ENCODE measurements around the gene IMMT.
"Not testable (repeated sequence)": the region's sequence is repeated elsewhere in the genome, so short reads cannot be mapped to it uniquely, and the experiment has no call there.

Gene IMMT

DNA sequence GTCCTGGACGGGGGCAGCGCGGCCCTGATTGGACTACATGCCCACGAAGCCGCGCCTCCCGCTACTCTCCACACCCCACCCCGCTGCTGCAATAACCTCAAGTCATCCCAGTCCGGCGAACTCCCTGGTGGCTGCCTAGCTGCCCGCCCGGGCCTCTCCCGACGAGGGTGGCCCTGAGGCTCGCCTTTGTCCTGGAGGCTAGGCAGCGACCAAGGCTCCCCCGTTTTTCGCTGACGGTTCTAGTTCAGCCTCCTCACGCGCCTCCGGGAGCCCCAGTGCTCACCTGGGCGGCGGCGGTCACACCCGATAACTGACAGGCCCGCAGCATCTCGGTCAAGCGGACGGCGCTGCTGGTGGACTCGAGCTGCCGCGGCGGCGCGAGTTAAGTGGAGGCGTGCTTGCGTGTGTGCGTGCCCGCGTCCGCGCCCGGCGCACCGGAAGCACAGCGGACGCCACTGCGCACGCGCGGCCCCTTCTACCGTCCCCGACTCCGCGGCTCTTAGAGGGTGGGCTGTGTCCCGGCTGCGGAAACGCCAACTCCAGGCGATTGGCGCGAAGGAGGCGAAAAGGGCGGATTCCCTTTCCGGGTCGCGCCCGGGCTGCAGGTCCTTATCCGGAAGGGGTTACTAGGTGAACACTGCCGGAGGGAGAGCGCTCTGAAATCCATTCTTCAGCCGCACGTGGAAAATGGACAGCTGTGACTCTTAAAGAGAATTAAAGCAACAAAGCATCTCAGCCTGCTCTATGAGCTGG, at the start of gene IMMT:
Gene IMMT, minus strand, starts transcription at position 408 of the 753 bp plus-strand sequence. Its CDS starts 80 bp downstream, at position 328.
- in situ Hi-C loops (cut with MboI; ENCODE audit: low sequenced_read_pairs): no loop called here

DNA sequence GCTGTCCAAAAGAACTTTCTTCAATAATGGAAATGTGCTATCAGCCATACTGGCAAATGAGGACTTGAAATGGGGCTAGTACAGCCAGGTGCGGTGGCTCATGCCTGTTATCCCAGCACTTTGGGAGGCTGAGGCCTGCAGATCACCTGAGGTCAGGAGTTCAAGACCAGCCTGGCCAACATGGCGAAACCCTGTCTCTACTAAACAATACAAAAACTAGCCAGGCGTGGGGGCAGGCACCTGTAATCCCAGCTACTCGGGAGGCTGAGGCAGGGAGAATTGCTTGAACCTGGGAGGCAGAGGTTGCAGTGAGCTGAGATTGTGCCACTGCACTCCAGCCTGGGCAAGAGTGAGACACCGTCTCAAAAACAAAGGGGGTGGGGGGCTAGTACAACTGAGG, 49.5 kb upstream of the IMMT start:
- in situ Hi-C loops (cut with MboI; ENCODE audit: low sequenced_read_pairs): not testable (repeated sequence)

DNA sequence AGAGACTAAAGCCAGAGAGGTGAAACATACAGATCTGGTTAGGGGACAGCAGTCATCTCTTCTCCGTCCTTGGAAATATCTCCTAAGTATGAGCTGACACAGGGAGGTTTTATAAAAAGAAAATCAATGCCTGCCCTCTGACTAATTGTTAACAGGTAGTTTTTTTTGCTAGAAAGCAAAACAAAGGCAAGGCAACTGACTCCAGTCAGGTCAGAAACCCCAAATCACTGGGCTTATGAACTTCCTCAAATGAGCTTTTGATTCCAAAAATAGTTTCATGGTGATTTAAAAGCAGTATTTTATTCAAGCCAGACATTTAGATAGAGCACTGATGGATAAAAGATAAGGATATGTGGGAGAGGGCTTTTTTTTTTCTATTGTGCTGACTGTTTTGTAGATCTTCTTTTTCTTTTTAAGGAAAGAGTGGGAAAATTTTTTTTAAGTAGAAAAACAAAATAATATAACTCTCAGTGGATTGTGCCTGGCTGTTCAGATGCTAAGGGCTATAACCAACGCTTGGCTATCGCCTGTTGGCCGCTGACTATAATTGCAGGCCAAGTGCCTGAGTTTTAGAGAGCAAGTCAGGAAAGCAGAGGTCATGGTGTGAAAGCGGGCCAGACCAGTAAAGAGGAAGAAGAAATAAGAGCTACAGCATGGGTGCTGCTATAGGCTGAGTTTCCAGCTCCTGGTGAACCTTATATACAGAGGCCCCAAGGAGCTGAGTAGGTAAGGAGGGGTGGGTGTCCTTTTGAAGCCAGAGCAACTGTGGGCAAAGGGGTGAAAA, 48.9 kb upstream of the IMMT start:
- in situ Hi-C loops (cut with MboI; ENCODE audit: low sequenced_read_pairs): no loop called here

DNA sequence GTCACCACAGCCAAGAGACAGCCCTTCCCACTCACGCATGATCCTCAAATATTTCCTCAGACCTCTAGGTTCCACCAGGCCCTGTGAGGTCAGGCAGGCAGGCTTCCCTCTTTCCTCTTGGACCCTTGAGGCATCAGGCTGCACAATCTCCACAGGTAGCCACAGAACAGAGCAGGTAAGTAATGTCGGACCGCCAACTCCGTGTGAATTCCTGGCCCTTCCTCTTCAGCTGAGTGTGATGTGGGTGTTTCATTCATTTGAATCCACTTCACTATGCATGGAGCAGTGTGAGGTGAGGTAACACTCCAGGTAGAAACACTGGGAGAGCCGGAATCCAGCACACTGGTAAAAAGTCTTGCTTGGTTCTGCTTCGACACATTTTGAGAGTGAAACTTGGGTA, 48.0 kb upstream of the IMMT start:
- in situ Hi-C loops (cut with MboI; ENCODE audit: low sequenced_read_pairs): no loop called here

DNA sequence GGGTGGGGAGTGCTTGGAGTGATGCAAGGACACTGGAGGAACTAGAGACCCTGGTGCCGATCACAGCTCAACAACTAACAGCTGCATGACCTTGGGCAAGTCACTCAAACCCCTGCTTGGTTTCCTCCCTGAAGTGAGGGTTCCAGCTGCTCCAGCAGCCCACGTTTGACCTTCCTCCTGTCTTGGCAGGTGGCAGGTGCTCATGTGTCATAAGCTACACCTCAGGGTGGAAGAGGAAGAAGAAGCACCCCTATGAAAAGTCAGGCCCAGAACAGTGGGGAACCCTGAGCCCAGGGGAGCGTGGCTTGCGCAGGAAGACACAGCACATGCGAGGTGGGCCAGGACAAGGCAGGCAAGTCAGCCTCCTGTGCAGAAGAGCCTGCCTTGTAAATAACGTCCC, 46.3 kb upstream of the IMMT start:
- in situ Hi-C loops (cut with MboI; ENCODE audit: low sequenced_read_pairs): no loop called here

DNA sequence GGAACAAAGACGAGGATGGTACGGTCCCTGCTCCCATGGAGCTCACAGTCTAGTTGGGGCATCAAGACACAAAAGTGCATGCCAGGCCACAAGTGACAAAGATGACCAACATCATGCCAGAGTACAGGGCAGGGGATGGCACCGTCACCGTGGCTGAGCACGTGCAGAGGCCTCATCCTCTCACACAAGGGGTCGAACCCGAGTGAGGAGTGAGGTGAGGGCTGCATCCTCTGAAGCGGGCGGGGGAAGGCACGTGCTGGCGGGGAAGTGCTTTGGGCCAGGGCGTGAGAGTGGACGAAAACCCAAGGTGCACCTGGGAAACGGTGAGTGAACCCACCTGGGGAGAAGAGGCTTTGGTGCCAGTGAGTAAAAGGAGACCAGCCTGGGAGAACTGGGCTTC, 45.0 kb upstream of the IMMT start:
- in situ Hi-C loops (cut with MboI; ENCODE audit: low sequenced_read_pairs): no loop called here

DNA sequence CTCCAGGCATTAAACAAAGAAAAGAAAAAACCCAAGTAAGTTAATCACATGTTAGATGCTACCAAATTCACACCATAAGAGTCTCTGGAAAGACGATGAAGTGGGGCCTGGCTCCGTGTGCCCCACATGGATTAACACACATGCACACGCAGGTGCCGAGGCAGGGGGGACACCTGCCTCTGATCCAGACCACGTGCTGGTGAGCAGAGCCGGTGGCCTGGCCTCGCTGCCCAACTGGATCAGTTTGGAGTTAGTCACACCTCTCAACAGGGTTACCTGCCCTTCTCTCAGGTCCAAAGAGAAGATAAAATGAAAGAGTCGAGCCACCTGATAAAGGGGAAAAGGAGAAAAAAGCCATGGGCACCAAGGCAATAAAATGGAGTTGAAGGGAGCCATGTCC, 44.5 kb upstream of the IMMT start:
- in situ Hi-C loops (cut with MboI; ENCODE audit: low sequenced_read_pairs): no loop called here

DNA sequence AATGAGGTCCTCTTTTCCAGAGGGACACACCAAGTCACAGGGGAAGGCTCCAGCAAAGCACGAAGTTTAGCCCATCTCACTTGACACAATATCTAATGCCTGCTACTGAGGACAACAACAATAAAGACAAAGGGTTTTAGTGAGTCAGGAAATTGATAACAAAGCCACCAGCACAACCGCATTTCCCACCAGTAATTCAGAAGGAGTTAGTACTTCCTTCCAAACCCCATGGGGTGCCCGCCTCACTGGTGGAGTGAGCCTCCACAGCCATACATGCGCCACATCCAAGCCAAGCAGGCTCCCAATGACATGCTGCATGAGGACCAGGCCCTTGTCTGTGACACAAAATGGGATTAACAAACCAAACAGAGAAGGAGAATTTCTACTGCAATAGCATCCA, 44.1 kb upstream of the IMMT start:
- in situ Hi-C loops (cut with MboI; ENCODE audit: low sequenced_read_pairs): no loop called here

DNA sequence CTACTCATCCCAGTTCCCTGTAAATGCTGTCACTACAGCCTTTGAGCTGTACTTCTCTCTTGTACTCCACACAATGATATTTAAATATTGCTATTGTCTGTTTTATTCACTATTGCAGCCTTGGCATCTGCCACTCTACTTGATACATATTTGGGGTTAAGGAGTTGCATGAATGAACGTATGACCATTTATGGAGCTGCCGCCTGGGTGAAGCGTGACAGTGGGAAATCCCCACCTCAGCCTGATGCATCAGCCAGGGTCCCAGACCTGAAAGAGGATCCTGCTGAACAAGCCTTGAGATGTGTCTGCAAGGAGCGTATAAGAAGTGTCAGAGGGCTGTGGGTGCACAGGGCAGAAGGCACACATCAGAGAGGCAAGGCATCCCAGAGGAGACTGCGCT, 43.1 kb upstream of the IMMT start:
- in situ Hi-C loops (cut with MboI; ENCODE audit: low sequenced_read_pairs): no loop called here

DNA sequence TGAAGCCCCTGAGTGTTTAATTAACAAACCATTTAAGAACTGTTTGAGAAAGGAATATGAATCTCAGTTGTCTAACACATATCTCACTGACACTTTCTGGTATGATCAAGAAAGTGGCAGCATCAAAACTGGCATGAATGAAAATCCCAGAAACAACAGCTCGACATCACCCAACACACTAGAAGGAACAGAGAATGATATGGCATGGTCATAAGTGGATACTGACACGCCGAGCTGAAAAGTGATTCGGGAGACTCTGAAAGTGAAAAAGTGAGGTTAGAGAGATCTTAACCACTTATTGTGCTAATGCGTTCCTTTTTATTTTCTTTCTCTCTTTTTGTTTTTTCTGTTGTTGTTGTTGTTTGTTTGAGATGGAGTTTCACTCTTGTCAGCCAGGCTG, 41.9 kb upstream of the IMMT start:
- in situ Hi-C loops (cut with MboI; ENCODE audit: low sequenced_read_pairs): no loop called here

DNA sequence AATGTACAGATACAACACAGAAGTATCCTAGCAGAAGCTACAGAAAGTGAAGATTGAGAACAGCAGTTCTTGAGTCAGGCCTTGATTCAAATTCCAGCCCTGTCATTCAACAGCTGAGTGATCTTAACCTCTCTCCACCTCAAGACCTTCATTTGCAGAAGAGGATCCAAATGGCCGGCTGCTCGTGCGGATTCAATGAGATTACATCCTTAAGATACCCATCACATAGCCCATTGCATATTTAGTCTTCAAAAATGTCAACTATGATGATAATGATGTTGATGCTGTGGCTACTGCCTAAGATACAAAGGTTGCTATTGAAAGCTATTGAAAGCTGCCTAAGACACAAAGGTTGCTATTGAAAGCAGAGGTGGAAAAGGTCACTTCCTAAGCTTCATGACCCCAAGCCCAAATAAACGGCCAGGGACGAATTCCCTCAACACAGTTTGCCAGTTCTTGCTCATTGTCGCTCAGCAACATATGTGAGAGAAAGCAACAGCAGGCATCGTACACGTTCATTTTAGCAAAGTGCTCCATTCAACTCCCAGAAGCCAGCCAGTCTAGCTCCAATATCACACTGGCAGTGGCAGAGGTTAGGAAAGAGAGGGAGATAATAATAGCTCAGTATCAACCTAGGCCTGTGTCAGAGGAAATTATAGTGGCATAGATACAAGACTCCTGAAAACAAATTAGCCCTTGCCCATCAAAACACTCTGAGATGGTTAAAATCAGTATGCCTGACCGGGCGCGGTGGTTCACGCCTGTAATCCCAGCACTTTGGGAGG, 40.1 kb upstream of the IMMT start:
- in situ Hi-C loops (cut with MboI; ENCODE audit: low sequenced_read_pairs): no loop called here

DNA sequence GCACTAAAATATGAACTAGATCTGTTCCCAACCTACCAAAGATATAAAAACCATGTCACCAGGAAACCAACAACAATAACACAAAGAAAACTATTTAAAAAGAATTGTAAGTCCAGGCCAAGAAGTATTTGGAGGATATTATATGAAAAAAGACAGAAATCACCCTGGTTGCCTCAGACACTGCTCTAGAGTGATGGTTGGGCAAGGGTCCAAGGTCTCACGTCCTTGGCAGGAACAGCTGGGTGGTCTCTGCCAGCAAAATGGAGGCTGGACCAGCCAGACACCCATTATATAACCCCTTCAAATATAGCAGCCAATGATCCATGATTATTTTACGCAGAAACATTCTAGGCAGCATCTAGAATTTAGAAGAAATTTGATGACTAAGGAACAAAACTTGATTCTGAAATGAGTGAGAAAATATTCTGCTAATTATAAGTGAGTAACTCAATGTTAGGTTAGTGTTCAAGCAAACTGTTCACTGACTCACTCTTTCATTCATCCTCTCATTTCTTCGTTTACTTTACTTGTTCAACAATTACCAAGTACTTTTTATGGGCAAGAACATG, 39.4 kb upstream of the IMMT start:
- in situ Hi-C loops (cut with MboI; ENCODE audit: low sequenced_read_pairs): no loop called here

DNA sequence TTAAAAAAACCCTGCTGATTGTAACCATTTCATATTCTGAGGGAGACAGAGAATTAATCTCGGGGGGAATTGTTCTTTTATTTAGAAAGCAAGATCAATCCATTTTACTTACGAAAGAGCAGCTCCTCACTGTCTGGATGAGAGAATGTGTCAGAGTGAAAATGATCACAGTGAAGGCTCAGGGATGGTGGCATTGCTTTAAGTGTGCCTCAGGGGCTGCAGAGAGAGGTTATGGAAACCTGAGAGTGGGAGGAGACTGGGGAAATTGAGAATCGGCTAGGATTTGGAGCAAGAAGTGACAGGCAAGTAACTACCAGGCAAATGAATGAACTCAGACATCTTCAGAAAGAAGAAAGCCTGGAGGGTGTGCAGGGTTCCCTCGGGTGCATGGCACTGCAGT, 38.2 kb upstream of the IMMT start:
- in situ Hi-C loops (cut with MboI; ENCODE audit: low sequenced_read_pairs): no loop called here

DNA sequence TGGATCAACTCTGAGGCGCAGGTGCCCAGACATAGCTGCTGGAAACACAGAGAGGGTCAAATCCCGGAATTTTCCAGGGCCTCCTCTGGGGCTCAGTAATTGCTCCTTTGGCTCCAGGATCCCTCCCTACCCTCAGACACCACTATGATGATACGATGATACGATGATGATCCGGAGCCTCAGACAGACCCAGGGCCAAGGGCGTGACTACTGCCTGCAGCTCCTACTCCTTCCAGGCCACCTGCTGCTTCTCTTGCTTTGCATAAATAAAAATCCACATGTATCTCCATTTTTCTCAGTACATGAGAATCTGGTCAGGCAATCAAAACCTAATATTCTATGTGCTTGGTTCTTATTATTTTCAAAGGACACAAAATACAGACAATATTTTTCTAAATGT, 37.6 kb upstream of the IMMT start:
- in situ Hi-C loops (cut with MboI; ENCODE audit: low sequenced_read_pairs): no loop called here

DNA sequence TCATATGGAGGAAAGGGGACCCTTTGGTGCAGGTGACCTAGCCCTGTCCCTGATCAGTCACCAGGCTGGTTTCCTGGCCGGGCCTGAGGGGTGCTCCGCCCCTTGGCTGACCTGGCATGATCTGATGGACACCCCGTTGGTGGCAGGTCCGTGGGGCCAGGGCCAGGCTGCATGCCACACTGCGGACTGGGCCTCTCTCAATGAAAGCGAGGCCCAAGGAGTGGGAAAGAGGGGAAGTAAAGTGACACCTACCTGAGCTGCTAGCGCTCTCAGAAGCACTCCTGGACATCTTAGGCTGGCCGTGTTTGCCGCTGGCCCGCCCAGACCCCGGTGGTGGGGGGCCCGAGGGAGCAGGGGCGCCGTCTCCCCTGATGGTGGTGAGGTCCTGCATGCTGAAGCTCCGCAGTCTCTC, 37.1 kb upstream of the IMMT start:
- in situ Hi-C loops (cut with MboI; ENCODE audit: low sequenced_read_pairs): no loop called here

DNA sequence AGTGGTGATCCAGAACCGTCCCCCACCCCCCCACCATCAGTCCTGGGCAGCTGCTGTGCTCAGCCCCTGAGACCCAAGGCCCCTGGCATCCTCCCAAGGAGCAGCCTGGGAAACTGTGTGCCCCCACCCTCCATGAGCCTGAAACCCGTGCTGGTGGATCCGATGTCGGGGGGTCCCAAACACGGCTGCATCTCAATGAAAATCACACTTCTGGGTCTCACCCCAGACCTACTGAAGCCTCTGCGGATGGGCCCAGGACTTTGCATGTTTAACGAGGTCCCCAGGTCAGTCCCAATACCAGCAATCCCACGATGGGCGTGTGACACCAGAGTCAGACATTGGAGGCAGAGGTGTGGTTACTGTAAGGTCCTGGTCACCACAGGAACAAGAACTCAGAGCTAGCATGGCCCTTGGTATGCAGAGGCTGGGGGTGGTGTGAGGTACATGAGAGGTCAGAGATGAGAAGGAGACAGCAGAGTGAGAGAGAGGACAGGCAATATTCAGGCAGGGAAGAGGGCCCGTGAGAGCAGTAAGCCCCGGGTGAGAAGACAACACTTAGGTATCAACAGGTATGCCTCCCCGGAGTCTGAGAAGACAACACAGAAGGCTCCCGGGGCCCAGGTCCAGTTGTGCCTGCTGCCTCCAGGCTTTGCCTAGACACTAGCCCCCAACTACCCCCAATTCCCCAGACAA, 36.6 kb upstream of the IMMT start:
- in situ Hi-C loops (cut with MboI; ENCODE audit: low sequenced_read_pairs): no loop called here

DNA sequence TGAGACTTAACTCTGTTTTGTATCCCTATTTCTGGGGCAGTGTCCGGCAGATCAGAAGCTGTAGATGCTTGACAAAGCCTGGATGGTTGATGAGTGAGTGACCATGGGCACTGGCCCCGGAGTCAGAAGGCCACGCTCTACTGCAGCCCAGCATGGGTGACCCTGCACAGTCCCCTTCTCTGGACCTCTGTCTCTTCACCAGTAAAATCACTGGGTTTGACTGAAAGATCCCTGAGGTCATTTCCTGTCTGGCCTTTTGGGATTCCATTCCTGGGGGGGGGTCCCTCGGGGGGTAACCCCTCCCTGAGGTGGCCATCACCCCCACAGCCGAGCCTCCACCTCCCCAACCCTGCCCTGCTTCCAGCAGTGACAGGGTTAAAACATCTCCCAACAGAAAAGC, 35.7 kb upstream of the IMMT start:
- in situ Hi-C loops (cut with MboI; ENCODE audit: low sequenced_read_pairs): no loop called here

DNA sequence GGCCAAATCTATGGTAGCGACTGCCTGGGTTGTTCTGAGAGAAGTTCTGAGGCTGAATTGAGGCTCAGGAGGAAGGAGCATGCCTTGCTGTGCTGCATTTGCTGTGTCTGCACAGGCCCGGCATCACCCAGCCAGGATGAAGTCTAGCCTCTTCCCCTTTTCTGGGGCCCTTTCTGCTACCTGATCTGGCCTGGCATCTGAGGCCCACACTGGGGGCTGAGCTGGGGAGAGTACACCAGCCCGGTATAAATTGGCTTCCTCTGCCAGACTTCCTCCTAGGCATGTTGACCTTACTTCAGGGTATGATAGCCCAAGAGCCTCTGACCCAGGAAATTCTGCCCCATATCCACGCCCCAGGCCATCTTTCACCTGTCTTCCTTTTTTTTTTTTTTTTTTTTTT, 34.0 kb upstream of the IMMT start:
- in situ Hi-C loops (cut with MboI; ENCODE audit: low sequenced_read_pairs): loop anchor here (5.0 kb wide), 1 partner anchor 138 kb away; no protein-coding TSS in a partner anchor

DNA sequence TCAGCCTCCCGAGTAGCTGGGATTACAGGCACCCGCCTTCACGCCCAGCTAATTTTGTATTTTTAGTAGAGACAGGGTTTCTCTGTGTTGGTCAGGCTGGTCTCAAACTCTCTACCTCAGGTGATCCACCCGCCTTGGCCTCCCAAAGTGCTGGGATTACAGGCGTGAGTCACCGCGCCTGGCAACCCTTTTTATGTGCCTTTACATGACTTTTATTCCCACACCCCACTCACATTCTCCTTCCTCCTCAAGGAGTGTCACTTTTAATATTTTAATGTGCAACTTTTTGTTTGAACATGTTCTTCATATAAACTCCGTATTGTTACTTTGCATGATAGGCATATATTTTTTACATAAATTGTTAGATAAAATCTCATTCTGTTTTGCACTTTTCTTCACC, 33.3 kb upstream of the IMMT start:
- in situ Hi-C loops (cut with MboI; ENCODE audit: low sequenced_read_pairs): loop anchor here (5.0 kb wide), 1 partner anchor 139 kb away; no protein-coding TSS in a partner anchor

DNA sequence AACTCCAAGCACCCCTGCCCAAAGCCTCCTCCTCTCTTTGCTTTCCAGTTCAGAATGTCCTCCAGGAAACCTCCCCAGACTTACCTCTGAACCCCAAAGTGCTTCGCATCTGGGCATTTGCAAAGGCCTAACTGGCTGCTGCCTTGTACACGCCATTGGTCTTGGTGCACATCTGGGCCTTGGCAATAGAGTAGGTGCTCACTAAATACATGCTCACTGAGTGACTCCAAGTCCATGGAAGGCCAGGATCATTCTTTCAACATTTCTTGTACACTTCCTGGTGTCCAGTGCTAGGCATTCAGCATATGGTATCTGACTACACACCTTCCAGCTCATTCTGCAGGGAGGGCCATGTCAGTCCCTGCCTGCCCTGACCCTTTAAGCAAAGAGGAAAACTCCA, 32.4 kb upstream of the IMMT start:
- in situ Hi-C loops (cut with MboI; ENCODE audit: low sequenced_read_pairs): loop anchor here (5.0 kb wide), 1 partner anchor 140 kb away; no protein-coding TSS in a partner anchor

Measured in HL-60/S4 (cell line).